NCI-H2029 treated with DMSO at 0.1 percent for 48 hours (cell line): ENCODE results near the gene TBL1X.

ENCODE experiments used
- DNase-seq: peaks from one replicate; lab custom pipeline; 2025; lab: John Stamatoyannopoulos, UW

The TBL1X gene

GRCh38 chrX:9498236-9498635 lies 33.4 kb downstream of the TBL1X start:
- no peak for DNase-seq

GRCh38 chrX:9500584-9500983 lies 35.7 kb downstream of the TBL1X start:
- no peak for DNase-seq

- DNase-seq = no peak
Observed at GRCh38 chrX:9501362-9501761, 36.5 kb downstream of the TBL1X start.

DNA sequence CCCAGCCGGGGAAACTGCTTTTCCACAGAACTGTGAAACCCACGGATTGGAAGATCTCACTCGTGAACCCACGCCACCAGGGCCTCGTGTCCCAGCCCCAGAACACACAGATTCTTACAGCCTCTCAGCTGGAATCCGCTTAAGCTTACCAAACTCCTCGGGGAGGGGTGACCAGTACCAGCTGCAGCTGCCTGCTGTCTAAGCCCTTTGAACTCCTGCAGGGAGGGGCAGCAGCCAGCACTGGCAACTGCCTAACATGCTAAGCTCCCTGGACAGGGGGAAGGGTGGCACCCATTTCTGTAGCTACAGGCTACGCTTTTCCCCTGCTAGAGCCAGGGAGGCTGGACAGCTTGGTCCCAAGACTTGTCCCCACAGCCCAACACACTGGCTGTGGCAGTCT lies 38.4 kb downstream of the TBL1X start:
- DNase-seq = no peak

GRCh38 chrX:9510366-9510765 lies 45.5 kb downstream of the TBL1X start:
- DNase-seq = no peak

DNA sequence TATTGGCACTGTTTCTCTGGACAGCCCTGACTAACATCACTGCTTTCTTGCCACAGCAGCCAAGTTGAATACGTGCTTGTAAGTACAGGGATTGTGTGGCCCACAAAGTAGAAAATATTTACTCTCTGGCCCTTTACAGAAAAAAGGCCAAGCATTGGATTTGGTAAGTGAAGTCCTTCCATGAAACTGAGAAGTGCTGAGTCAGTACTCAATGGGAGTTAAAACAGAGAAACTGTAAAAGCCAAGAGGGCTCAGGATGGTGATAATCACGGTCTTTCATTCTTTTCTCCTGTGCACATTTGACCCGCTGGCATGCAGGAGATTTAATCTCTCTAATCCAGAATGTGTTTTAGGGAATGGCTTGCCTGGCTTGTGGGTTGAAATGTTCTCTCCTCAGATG lies 46.1 kb downstream of the TBL1X start:
- DNase-seq = no peak

GRCh38 chrX:9515489-9515888 lies 50.6 kb downstream of the TBL1X start:
- no peak for DNase-seq

DNA sequence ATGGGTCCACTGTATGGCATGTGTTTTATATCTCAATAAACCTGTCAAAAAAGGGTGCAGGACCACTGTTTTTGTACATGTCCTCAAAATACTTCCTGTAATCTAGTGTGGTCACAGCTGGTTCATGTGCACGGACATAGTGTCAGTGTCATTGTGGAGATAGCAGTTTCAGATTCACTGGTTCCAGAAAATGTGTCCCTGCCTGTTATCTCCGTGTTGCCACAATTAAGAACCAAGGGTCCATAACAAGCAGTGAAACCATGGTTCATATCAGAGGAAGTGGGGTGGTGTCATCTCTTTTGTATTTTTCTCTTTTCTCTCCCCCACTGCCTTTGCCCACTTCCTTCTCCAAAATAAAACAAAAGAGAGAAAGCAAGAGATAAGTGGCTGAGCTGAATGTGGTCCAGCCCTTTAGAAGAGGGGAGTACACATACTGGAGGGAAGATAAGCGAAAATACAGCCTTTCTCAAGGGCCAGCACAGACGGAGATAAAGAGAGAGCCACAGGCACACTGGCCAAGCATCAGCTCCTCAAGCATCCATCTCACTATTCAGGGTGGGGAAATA lies 51.2 kb downstream of the TBL1X start:
- no peak for DNase-seq

GRCh38 chrX:9516635-9517034 lies 51.8 kb downstream of the TBL1X start:
- no peak for DNase-seq

GRCh38 chrX:9518051-9518450 lies 53.2 kb downstream of the TBL1X start:
- no peak for DNase-seq

GRCh38 chrX:9518889-9519288 lies 54.0 kb downstream of the TBL1X start:
- no peak for DNase-seq

DNA sequence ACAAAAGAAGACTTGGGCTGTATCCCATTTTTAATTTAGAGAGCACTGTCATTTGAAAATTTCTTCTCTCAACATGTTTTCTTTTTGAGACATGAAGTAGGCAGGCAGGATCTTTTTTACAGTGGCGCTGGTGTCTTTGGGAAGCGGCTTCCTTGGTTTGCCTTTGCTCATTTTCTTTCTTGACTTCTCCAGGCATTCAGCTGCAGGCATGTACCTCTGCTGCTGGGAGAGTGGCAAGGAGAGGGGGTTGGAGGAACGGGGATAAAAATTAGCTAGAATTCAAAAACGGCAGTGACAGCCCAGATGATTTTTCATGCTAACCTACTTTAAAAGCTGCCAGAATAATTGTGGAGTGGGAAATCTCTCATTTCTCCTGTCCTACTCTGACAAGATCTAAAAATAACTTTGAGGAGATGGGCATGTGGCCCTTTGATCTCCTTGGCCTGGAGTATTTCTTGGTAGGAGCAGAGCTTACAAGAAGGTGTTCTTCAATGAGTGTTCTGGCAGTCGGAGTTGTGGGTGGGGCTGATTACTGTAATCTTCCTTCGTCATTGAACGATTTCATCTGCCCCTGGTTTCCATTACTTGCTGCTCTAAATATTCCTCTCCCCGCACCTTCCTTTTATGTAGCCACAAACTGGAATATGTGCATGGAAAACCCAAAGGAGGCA lies 54.8 kb downstream of the TBL1X start:
- no peak for DNase-seq

DNA sequence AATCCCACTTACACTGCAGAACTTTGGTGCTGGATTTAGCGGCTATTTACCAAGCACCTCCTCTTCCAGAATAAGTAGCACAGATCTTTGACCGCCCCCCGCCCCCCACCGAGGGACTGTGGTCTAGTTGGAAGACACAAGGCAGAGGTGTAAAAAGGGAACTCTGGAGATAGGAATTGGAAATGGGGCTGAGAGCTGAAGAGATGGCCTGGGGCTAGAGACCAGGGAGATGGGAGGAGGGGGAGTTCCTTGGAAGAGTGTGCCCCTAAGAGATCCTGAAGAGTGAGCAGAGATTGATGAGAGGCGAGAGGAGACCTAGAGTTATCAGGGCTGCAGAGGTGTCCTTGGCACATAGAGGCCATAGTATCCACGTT lies 55.3 kb downstream of the TBL1X start:
- no peak for DNase-seq

GRCh38 chrX:9522378-9523155 lies 57.7 kb downstream of the TBL1X start:
- no peak for DNase-seq

DNA sequence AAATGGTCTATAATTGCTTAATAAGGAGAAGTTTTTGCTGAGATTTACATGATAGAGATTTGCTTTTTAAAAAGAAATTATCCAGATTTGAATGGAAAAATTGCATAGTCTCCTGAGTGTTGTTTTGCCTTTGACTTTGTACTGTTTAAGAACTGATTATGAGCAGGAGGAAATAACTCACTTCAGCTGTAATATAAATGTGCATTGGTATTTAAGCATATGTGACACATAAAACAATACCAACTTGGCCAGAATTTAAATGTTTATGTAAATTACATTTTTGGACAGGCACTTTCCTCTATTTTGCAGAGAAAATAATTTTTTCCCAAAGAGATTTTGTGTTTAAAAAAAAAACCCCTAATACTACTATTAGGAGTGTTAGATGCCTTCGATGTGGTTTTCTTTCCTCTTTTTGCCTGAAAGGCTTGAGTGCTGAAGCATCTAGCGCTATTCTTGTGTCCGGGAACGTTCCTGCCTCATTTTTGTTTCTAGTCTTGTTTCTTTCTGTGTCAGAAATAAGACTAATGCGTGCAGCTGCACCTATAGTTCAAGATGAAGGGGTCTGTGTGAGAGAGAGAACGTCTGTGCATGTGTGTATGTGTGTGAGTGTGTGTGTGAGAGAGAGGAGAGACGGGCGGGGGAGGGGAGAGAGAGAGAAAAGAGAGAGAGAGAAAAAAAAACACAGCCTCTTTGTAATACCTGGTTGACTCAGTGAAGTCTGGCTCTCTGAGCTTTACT lies 60.8 kb downstream of the TBL1X start:
- no peak for DNase-seq

DNA sequence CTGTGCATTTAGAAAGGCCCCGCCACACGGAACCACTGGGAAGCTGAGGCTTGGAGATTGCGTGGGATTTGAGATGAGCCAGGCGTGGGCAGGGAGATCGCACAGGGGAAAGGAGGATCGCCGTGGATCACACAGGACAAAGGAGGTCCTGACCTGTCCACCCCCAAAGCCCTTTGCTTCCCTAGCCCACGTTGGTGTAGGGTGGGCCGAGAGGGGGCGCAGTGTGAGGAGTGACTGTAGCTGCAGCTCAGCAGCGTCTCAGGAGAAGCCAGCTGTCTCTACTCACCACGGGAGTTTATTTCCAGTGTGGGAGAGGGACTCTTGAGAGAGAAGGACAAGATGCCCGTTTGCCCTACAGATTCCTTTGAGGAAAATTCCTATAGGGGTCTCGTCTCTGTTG lies 62.1 kb downstream of the TBL1X start:
- DNase-seq = no peak

GRCh38 chrX:9528498-9528897 lies 63.6 kb downstream of the TBL1X start:
- no peak for DNase-seq

DNA sequence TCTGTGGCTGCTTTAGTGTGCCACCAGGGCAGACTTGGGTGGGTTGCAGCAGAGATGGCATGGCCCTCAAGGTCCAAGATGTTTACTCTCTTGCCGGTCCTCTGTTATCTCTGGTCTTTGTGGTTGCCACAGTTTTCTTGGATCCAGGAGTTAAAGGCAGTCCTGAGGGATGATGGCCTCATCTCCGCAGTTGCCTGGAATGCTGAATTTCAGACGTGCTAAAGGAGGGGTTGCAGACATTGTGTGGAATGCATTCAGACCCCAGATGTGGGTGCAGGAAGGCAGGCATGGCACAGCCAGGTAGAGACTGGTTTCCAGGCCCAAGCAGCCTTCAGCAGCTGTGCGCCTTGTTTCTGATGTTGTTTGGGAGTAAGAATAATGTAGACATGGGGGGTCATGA lies 64.4 kb downstream of the TBL1X start:
- DNase-seq = no peak

GRCh38 chrX:9530848-9531274 lies 66.0 kb downstream of the TBL1X start:
- DNase-seq = peak; percentile 4

DNA sequence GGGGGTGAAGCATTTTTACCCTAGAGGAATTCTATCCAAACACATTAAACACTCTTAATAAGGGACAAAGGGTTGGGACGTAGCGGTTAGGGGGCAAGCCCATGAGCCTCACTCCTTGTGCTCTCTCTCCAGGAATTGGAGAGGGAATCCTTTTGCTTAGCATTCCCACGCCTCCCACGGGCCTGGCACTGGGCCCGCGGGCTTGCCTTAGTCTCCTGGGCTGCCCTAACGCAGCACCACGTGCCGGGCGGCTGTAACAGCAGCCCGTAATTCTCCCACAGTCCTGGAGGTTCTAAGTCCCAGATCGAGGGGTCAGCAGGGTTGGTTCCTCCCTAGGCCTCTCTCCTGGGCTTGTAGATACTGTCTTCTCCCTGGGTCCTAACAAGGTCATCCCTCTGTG lies 67.5 kb downstream of the TBL1X start:
- no peak for DNase-seq

- DNase-seq = no peak
Observed at GRCh38 chrX:9533611-9534010, 68.8 kb downstream of the TBL1X start.

GRCh38 chrX:9534686-9535085 lies 69.8 kb downstream of the TBL1X start:
- DNase-seq = no peak

DNA sequence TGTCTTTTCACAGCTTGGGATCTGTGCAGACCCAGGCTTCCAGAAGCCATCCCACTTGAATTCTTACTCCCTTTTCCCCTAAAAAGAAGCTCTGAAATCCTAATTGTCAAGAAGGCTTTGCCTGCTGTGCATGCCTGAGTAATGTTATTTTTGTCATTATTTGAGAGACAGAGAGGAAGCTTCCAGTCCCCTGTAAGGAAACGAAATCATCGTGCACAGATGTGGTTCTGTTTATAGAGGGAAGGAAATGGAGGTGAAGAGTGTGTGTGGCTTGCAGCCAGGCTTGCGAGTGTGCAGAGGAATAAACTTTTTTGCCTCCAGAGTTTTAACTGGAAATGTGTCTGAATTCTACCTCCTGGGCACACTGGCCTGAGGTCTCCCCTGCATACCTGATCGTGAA lies 70.2 kb downstream of the TBL1X start:
- no peak for DNase-seq
